Measurements from ENCODE around the gene WASL. TPM values are rescaled to one million over a fixed set of nuclear protein-coding genes. Genes with fewer than 3 reads are reported as not detected.

WASL gene
- total RNA-seq, 1 experiment from 2014 or later: 8.5 TPM

DNA sequence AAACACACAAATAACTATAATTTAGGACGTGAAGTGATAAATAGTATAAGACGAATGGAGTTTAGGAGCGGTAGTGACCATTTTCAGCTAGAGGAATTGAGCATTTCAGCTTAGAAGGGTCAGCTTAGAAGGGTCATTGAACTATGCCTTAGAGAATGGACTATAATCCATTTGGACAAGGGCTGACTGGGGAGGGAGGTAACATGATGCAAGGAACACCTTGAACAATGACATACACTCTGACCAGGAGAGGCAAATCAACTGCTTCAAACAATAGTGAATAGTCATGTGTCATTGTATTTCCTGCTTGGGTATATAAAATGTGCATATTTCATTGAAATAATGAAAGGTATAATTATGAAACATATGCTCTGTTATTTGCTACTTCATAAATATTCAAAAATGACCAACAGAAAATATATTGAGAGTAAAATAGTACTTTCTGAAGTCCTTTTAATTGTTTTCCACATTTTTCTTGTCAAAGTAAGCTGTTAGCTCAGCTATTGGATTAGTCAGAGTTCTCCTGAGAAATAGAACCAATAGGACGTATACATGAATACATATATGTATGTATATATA is 40.5 kb upstream of the WASL start:
- CTCF ChIA-PET: no interaction called here
- H3K27ac ChIP-seq (ENCODE audit: low read length): no peak overlapping the region
- H3K4me3 ChIP-seq (ENCODE audit: low read length): no peak overlapping the region

DNA sequence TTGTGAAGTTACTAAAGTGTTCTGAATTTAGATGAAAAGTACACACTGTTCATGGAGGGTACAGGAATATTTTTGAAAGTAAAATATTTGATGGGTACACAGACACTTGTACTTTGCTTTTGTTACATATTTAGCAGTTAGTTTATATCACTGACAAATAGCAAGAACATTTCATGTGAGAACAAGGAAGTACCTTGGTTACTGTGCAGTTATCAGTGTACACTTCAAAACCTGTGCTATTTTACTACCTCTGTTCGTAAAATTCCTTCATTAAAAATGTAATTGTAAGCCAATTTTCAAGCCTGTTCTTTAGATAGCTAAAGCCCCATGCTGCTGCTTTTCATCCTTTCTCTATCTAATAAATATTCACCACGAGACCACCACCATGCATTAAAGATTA is 39.8 kb upstream of the WASL start:
- no peak for ATAC-seq
- Histone ChIP-seq H3K27ac (ENCODE audit: low read length) (no peak overlapping the region), H3F3A (ENCODE audit: low read length, unreplicated experiment) (no peaks in the 10 kb centered on the region), H3K4me1 (ENCODE audit: insufficient read depth, low read length) (peaks cover 12% of the 10 kb centered on the region), H3K79me2 (ENCODE audit: low read length) (no peaks in the 10 kb centered on the region), H3K36me3 (ENCODE audit: low read depth, low read length) (no peaks in the 10 kb centered on the region), H4K20me1 (ENCODE audit: low read length) (no peaks in the 10 kb centered on the region), H3K4me2 (ENCODE audit: low read length) (no peak overlapping the region), H3K27me3 (ENCODE audit: low read length) (no peaks in the 10 kb centered on the region), H3K9ac (ENCODE audit: low read length) (no peak overlapping the region), H3K9me3 (ENCODE audit: low read length) (no peaks in the 10 kb centered on the region), H3K4me3 (ENCODE audit: low read length) (no peak overlapping the region), H2AFZ (ENCODE audit: low read length) (no peak overlapping the region), H3K9me2 (replicated peaks; ENCODE audit: low read length) (no peaks in the 10 kb centered on the region)
- CTCF ChIA-PET: no interaction called here
- no TSS peak for BruUV-seq (replicated peaks)
- intact Hi-C loops (cut with micrococcal nuclease): no loop called here
- no peak for DNase-seq
- TF ChIP-seq EZH2 (IDR thresholded peaks at IDR 0.05; ENCODE audit: low read length, unreplicated experiment): no peak
- no peak for TF ChIP-seq CTCF (conservative IDR thresholded peaks at IDR 0.05; ENCODE audit: low read depth, low read length)
- TF ChIP-seq EZH2phosphoT487 (IDR thresholded peaks at IDR 0.05; ENCODE audit: borderline replicate concordance, low read length): no peak
- POLR2A ChIA-PET (ENCODE audit: unreplicated experiment): no interaction called here

More for the DNA sequence above, 40.5 kb upstream of the WASL start:
- H3K9me3 ChIP-seq (ENCODE audit: low read length): no peaks in the 10 kb centered on the region
- no peaks in the 10 kb centered on the region for H3K9me2 ChIP-seq (replicated peaks; ENCODE audit: low read length)
- ATAC-seq: no peak
- BruUV-seq (replicated peaks): no TSS peak
- H3K27me3 ChIP-seq (ENCODE audit: low read length): no peaks in the 10 kb centered on the region
- H3K79me2 ChIP-seq (ENCODE audit: low read length): no peaks in the 10 kb centered on the region
- DNase-seq: no peak
- no peaks in the 10 kb centered on the region for H3F3A ChIP-seq (ENCODE audit: low read length, unreplicated experiment)
- H3K4me2 ChIP-seq (ENCODE audit: low read length): no peak overlapping the region
- H4K20me1 ChIP-seq (ENCODE audit: low read length): no peaks in the 10 kb centered on the region
- intact Hi-C loops (cut with micrococcal nuclease): no loop called here
- POLR2A ChIA-PET (ENCODE audit: unreplicated experiment): interaction anchor here (0.6 to 0.7 kb wide), 2 partner anchors 26 to 41 kb away, joined by 3 read pairs; partner anchors contain the start of gene WASL
- no peak overlapping the region for H3K9ac ChIP-seq (ENCODE audit: low read length)
- H3K4me1 ChIP-seq (ENCODE audit: insufficient read depth, low read length): peaks cover 5% of the 10 kb centered on the region
- no peaks in the 10 kb centered on the region for H3K36me3 ChIP-seq (ENCODE audit: low read depth, low read length)
- no peak for TF ChIP-seq EZH2phosphoT487 (IDR thresholded peaks at IDR 0.05; ENCODE audit: borderline replicate concordance, low read length)
- TF ChIP-seq CTCF (conservative IDR thresholded peaks at IDR 0.05; ENCODE audit: low read depth, low read length): no peak
- TF ChIP-seq EZH2 (IDR thresholded peaks at IDR 0.05; ENCODE audit: low read length, unreplicated experiment): no peak
- no peak overlapping the region for H2AFZ ChIP-seq (ENCODE audit: low read length)

GRCh38 chr7:123787220-123788007 is 38.6 kb upstream of the WASL start:
- Histone ChIP-seq H3K27me3 (ENCODE audit: low read length) (no peaks in the 10 kb centered on the region), H3K27ac (ENCODE audit: low read length) (no peak overlapping the region), H3K4me3 (ENCODE audit: low read length) (no peak overlapping the region), H3K36me3 (ENCODE audit: low read depth, low read length) (no peaks in the 10 kb centered on the region), H3F3A (ENCODE audit: low read length, unreplicated experiment) (no peaks in the 10 kb centered on the region), H4K20me1 (ENCODE audit: low read length) (no peaks in the 10 kb centered on the region), H3K9ac (ENCODE audit: low read length) (no peak overlapping the region), H3K9me2 (replicated peaks; ENCODE audit: low read length) (no peaks in the 10 kb centered on the region), H3K79me2 (ENCODE audit: low read length) (no peaks in the 10 kb centered on the region), H2AFZ (ENCODE audit: low read length) (no peak overlapping the region), H3K9me3 (ENCODE audit: low read length) (no peaks in the 10 kb centered on the region), H3K4me2 (ENCODE audit: low read length) (no peak overlapping the region), H3K4me1 (ENCODE audit: insufficient read depth, low read length) (peaks cover 21% of the 10 kb centered on the region)
- TF ChIP-seq EZH2phosphoT487 (IDR thresholded peaks at IDR 0.05; ENCODE audit: borderline replicate concordance, low read length): no peak
- no peak for TF ChIP-seq EZH2 (IDR thresholded peaks at IDR 0.05; ENCODE audit: low read length, unreplicated experiment)
- no peak for TF ChIP-seq CTCF (conservative IDR thresholded peaks at IDR 0.05; ENCODE audit: low read depth, low read length)
- intact Hi-C loops (cut with micrococcal nuclease): no loop called here
- no TSS peak for BruUV-seq (replicated peaks)
- ChIA-PET POLR2A (ENCODE audit: unreplicated experiment) (no interaction called here), CTCF (no interaction called here)
- ATAC-seq (no peak), DNase-seq (peak; percentile 31)
